SK-N-SH (cell line): ENCODE results near the gene PHF21A.

Experiments
- CTCF ChIP-seq: fragments of 200-600 bp; sonication (generic); IDR thresholded peaks from 2 replicates; pipeline ENCODE4 v1.6.1; 2017; ENCODE audit warnings: antibody characterized with exemption, mild to moderate bottlenecking, moderate library complexity
- USF1 ChIP-seq: IDR thresholded peaks from 2 replicates; pipeline ENCODE4 v1.4.0; 2012; ENCODE audit warnings: low read depth, borderline replicate concordance

- TF ChIP-seq CTCF = no peak
- TF ChIP-seq USF1 = no peak
Measured at GRCh38 chr11:46159680-46160079, 38.4 kb upstream of the PHF21A start.
